ENCODE data around the gene DOCK1. TPM values are rescaled to one million over a fixed set of nuclear protein-coding genes. Genes with fewer than 3 reads are reported as not detected.

DOCK1 gene
- total RNA-seq, 2 experiments from 2014 or later = not detected

DNA sequence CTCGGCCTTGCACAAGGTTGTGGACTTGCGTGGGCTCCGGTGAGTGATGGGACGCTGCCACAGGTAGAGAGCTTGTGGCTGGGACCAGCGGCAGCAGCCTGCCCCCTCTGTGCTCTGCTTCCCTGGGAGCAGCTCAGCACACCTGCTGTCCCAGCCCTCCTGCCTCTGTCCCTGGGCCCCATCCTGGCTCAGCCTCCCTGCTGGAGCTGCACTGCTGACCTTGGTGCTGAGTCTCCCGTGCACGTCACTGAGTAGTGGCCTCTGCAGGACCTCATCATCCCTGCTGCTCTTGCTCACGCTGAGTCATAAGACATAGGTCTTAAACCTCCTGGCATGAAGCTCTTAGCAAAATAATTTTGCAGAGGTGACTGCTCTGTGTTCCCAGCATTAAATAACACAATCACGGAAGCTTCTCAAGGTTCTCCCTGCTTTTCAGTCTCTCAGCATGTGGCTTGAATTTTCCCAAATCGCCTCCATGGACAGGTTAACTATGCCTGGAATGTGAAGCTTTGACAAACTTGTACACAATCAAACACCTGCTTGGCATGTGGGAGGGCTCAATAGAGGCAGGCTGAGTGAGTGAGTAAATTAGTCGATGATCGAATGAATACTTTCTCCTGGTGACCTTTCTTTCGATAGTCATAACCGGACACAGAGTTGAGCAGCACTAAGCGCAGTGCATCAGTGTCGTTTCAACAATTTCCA lies 580.1 kb downstream of the DOCK1 start:
- Histone ChIP-seq H3K27ac (ENCODE audit: low read depth in 1 of 2, low read length in 2 of 2) (no peak overlapping the region), H3K27me3 (ENCODE audit: control insufficient read depth in 1 of 2, insufficient read depth in 2 of 2, low read length in 2 of 2) (peaks cover 0 to 3% of the 10 kb centered on the region in 2 experiments), H3K9me3 (ENCODE audit: control insufficient read depth in 1 of 2, insufficient read depth in 1 of 2, low read length in 2 of 2) (no peaks in the 10 kb centered on the region), H3K4me1 (ENCODE audit: insufficient read depth, low read length) (no peaks in the 10 kb centered on the region), H3K4me3 (ENCODE audit: low read length) (no peak overlapping the region), H3K36me3 (ENCODE audit: insufficient read depth, low read length) (no peaks in the 10 kb centered on the region)
- no peak overlapping the region for H3K4me3 Mint-ChIP-seq
- H3K27me3 Mint-ChIP-seq = peaks cover 20% of the 10 kb centered on the region
- H3K27ac Mint-ChIP-seq = no peak overlapping the region
- ATAC-seq (ENCODE audit: poor library complexity) (no peak), DNase-seq (no peak)
- intact Hi-C loops (cut with DNase I, micrococcal nuclease) = no loop called here
- no peaks in the 10 kb centered on the region for H3K4me1 Mint-ChIP-seq (ENCODE audit: low read depth)
- CTCF ChIA-PET = no interaction called here
- H3K9me3 Mint-ChIP-seq = no peaks in the 10 kb centered on the region
- TF ChIP-seq, protein P1, sequence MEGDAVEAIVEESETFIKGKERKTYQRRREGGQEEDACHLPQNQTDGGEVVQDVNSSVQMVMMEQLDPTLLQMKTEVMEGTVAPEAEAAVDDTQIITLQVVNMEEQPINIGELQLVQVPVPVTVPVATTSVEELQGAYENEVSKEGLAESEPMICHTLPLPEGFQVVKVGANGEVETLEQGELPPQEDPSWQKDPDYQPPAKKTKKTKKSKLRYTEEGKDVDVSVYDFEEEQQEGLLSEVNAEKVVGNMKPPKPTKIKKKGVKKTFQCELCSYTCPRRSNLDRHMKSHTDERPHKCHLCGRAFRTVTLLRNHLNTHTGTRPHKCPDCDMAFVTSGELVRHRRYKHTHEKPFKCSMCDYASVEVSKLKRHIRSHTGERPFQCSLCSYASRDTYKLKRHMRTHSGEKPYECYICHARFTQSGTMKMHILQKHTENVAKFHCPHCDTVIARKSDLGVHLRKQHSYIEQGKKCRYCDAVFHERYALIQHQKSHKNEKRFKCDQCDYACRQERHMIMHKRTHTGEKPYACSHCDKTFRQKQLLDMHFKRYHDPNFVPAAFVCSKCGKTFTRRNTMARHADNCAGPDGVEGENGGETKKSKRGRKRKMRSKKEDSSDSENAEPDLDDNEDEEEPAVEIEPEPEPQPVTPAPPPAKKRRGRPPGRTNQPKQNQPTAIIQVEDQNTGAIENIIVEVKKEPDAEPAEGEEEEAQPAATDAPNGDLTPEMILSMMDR (IDR thresholded peaks at IDR 0.05) = no peak
- H3K36me3 Mint-ChIP-seq (ENCODE audit: low read depth) = no peaks in the 10 kb centered on the region
- POLR2A ChIA-PET = no interaction called here

DNA sequence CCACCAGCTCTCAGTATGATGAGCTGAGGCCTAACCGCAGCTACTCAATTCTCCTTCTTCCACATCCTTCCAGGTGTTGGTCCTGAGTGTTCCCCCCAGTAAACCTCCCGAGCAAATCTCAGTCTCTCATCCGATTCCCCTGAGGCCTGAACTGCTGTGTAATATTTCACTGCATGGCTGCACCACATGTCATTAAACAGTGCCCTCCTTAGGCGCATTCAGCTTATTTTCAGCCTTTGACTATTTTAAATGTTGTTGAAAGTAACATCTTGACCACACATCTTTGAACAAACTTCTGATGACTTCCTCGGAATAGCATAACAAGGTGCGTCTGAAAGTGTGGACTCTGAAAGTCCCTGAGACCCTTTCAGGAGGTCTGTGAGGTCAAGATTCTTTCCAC lies 581.1 kb downstream of the DOCK1 start:
- Histone ChIP-seq H3K27me3 (ENCODE audit: control insufficient read depth in 1 of 2, insufficient read depth in 2 of 2, low read length in 2 of 2) (peaks cover 0 to 3% of the 10 kb centered on the region in 2 experiments), H3K4me1 (ENCODE audit: insufficient read depth, low read length) (no peaks in the 10 kb centered on the region), H3K4me3 (ENCODE audit: low read length) (no peak overlapping the region), H3K27ac (ENCODE audit: low read depth in 1 of 2, low read length in 2 of 2) (no peak overlapping the region), H3K9me3 (ENCODE audit: control insufficient read depth in 1 of 2, insufficient read depth in 1 of 2, low read length in 2 of 2) (peaks cover 0 to 4% of the 10 kb centered on the region in 2 experiments), H3K36me3 (ENCODE audit: insufficient read depth, low read length) (no peaks in the 10 kb centered on the region)
- Mint-ChIP-seq H3K27ac (no peak overlapping the region), H3K4me3 (no peak overlapping the region), H3K36me3 (ENCODE audit: low read depth) (no peaks in the 10 kb centered on the region), H3K9me3 (no peaks in the 10 kb centered on the region), H3K4me1 (ENCODE audit: low read depth) (no peaks in the 10 kb centered on the region), H3K27me3 (peaks cover 26% of the 10 kb centered on the region)
- DNase-seq = no peak
- TF ChIP-seq, protein P1 (IDR thresholded peaks at IDR 0.05) = no peak
- CTCF ChIA-PET = no interaction called here
- POLR2A ChIA-PET = no interaction called here
- ATAC-seq (ENCODE audit: poor library complexity) = no peak
- intact Hi-C loops (cut with DNase I, micrococcal nuclease) = no loop called here

DNA sequence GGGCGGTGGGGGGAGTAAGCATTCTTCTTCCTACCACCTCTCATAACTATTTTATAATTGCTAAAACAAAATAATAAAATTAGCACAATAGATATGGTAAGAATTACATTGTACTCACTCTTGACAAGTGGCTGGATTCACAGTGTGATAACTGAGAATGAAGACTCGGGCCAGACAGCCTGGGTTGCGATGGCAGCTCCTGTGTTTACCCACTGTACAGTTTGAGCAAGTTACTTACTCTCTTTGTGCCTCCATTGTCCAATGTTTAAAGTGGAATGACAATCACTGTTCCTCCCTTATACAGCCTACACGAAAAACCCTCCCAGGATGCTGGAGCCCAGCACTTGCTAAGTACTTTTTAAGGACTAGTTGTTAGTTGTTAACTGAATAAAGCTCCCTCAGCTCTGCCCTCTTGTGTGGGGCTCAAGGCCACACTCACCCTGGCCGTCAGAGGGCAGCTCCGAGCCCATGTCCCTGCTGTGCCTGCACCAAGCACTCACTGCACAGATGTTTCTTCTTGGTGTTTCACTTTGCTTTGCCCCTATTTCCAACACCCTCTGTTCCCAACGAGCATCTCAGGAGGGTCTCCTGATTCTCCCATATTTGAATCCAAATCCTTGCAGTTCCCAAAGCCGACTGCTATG lies 587.5 kb downstream of the DOCK1 start:
- CTCF ChIA-PET = no interaction called here
- no peak overlapping the region for H3K27ac Mint-ChIP-seq
- TF ChIP-seq, protein P1 (IDR thresholded peaks at IDR 0.05) = no peak

More for the DNA sequence above, 587.5 kb downstream of the DOCK1 start:
- Mint-ChIP-seq H3K9me3 (no peaks in the 10 kb centered on the region), H3K36me3 (ENCODE audit: low read depth) (no peaks in the 10 kb centered on the region), H3K4me3 (no peak overlapping the region), H3K4me1 (ENCODE audit: low read depth) (no peaks in the 10 kb centered on the region), H3K27me3 (peaks cover 20% of the 10 kb centered on the region)
- H3K27me3 ChIP-seq (ENCODE audit: control insufficient read depth in 1 of 2, insufficient read depth in 2 of 2, low read length in 2 of 2) = peaks cover 3 to 4% of the 10 kb centered on the region in 2 experiments
- H3K36me3 ChIP-seq (ENCODE audit: insufficient read depth, low read length) = no peaks in the 10 kb centered on the region
- H3K4me3 ChIP-seq (ENCODE audit: low read length) = no peak overlapping the region
- no peak overlapping the region for H3K27ac ChIP-seq (ENCODE audit: low read depth in 1 of 2, low read length in 2 of 2)
- no peak for ATAC-seq (ENCODE audit: poor library complexity)
- peaks cover 0 to 11% of the 10 kb centered on the region in 2 experiments for H3K9me3 ChIP-seq (ENCODE audit: control insufficient read depth in 1 of 2, insufficient read depth in 1 of 2, low read length in 2 of 2)
- no peak for DNase-seq
- no peaks in the 10 kb centered on the region for H3K4me1 ChIP-seq (ENCODE audit: insufficient read depth, low read length)
- intact Hi-C loops (cut with DNase I, micrococcal nuclease) = no loop called here
- POLR2A ChIA-PET = no interaction called here
